ENCODE measurements around the gene WWOX. TPM values are rescaled to one million over a fixed set of nuclear protein-coding genes. Genes with fewer than 3 reads are reported as not detected.

The WWOX gene
- total and polyA plus RNA-seq, 2 donors (not counting 3 experiments of a cell fraction or from before 2014, with no cell fraction given): 6.2 to 12.5 TPM

GRCh38 chr16:79061181-79061580, 961.7 kb downstream of the WWOX start:
- Histone ChIP-seq H3K9me3 (replicated peaks; ENCODE audit: control insufficient read depth, insufficient read depth, low read length) (peaks cover 2% of the 10 kb centered on the region), H3K4me2 (ENCODE audit: insufficient read depth, low read length) (no peak overlapping the region), H3K36me3 (ENCODE audit: control insufficient read depth in 2 of 2, extremely low read depth in 1 of 2, insufficient read depth in 2 of 2, low read length in 2 of 2) (no peaks in the 10 kb centered on the region), H2AFZ (ENCODE audit: low read depth, low read length) (no peak overlapping the region), H3K4me1 (ENCODE audit: control insufficient read depth, extremely low read depth, insufficient read depth, low read length) (no peaks in the 10 kb centered on the region), H3K27me3 (ENCODE audit: control insufficient read depth in 2 of 2, insufficient read depth in 2 of 2, low read length in 2 of 2) (no peaks in the 10 kb centered on the region), H3K9me1 (replicated peaks; ENCODE audit: control insufficient read depth, extremely low read depth, insufficient read depth, low read length) (no peaks in the 10 kb centered on the region), H3K4me3 (replicated peaks in 1 of 3; ENCODE audit: insufficient read depth in 1 of 3, low read depth in 1 of 3, low read length in 3 of 3) (no peak overlapping the region), H3K9ac (replicated peaks; ENCODE audit: extremely low read depth, insufficient read depth, low read length) (no peak overlapping the region), H3K79me2 (ENCODE audit: control insufficient read depth, insufficient read depth, low read length) (no peaks in the 10 kb centered on the region), H4K20me1 (replicated peaks; ENCODE audit: control insufficient read depth, extremely low read depth, insufficient read depth, low read length) (no peaks in the 10 kb centered on the region), H3K27ac (ENCODE audit: insufficient read depth, low read depth, low read length) (no peak overlapping the region)
- BruUV-seq (replicated peaks): no TSS peak
- CTCF ChIA-PET: no interaction called here
- POLR2A ChIA-PET: no interaction called here
- TF ChIP-seq POLR2A (IDR thresholded peaks at IDR 0.05; ENCODE audit: low read depth, low read length): no peak
- no peak for TF ChIP-seq FOS (IDR thresholded peaks at IDR 0.05; ENCODE audit: borderline replicate concordance, insufficient read depth, low read length)
- no peak for TF ChIP-seq POLR2AphosphoS5 (IDR thresholded peaks at IDR 0.05; ENCODE audit: insufficient read depth, low read depth, low read length)
- no peak for TF ChIP-seq EZH2 (IDR thresholded peaks at IDR 0.05; ENCODE audit: borderline replicate concordance, low read depth, low read length, severe bottlenecking)
- no peak for TF ChIP-seq MAX (IDR thresholded peaks at IDR 0.05; ENCODE audit: insufficient read depth, insufficient read length)
- no peak for TF ChIP-seq GATA2 (IDR thresholded peaks at IDR 0.05; ENCODE audit: insufficient read depth, insufficient read length, low read depth, low read length)
- no peak for TF ChIP-seq CTCF (IDR thresholded peaks at IDR 0.05; ENCODE audit: extremely low read depth in 1 of 2, insufficient read depth in 1 of 2, low read depth in 1 of 2, low read length in 2 of 2)
- TF ChIP-seq JUN (IDR thresholded peaks at IDR 0.05; ENCODE audit: borderline replicate concordance, insufficient read depth, insufficient read length, low read depth): no peak
- TF ChIP-seq MYC (IDR thresholded peaks at IDR 0.05; ENCODE audit: low read depth, low read length): no peak
- intact Hi-C loops (cut with micrococcal nuclease) (no loop called here), dilution Hi-C loops (cut with MboI; ENCODE audit: extremely low pct_ligation_motif_present, low sequenced_read_pairs) (no loop called here)
- DNase-seq (ENCODE audit: low read depth, low spot score) (no peak), FAIRE-seq (no peak)
